HL-60 (cell line): Measurements from ENCODE around the gene NKAPD1.

Source experiments
- DNase-seq, 2 experiments: peaks; one replicate each; pipeline ENCODE4 v3.0.0-alpha.2; 2010 to 2020; ENCODE audit warnings: low read depth in 1 of 2, low spot score in 1 of 2
- H3K27ac ChIP-seq: fragments of 250-450 bp; sonication (Bioruptor Pico); replicated peaks from 2 replicates; pipeline ENCODE4 v1.5.1; 2020; ENCODE audit warnings: mild to moderate bottlenecking, moderate library complexity
- H3K27me3 ChIP-seq: fragments of 250-450 bp; sonication (Bioruptor Pico); 2 replicates; pipeline ENCODE4 v1.5.1; 2021; ENCODE audit warnings: mild to moderate bottlenecking, moderate library complexity; ENCODE audit not compliant: insufficient read depth, poor library complexity, severe bottlenecking
- H3K4me3 ChIP-seq: replicated peaks from 2 replicates; pipeline ENCODE4 v1.5.1; 2011; ENCODE audit warnings: mild to moderate bottlenecking, control low read depth, low read length; ENCODE audit not compliant: insufficient read depth
- CTCF ChIP-seq: IDR thresholded peaks from one replicate; pipeline ENCODE4 v1.5.1; 2011; ENCODE audit warnings: low read length, control low read depth, inconsistent platforms; ENCODE audit not compliant: insufficient read depth
- GABPA ChIP-seq: IDR thresholded peaks from 2 replicates; pipeline ENCODE4 v1.6.1; 2012; ENCODE audit warnings: low read depth
- POLR2AphosphoS5 ChIP-seq: IDR thresholded peaks from 2 replicates; pipeline ENCODE4 v1.6.1; 2012; ENCODE audit warnings: low read depth
- REST ChIP-seq: IDR thresholded peaks from 2 replicates; pipeline ENCODE4 v1.6.1; 2012; ENCODE audit warnings: low read depth; ENCODE audit not compliant: insufficient replicate concordance
- SPI1 ChIP-seq: IDR thresholded peaks from 2 replicates; pipeline ENCODE4 v1.6.1; 2012; ENCODE audit warnings: low read depth, mild to moderate bottlenecking, borderline replicate concordance

Gene NKAPD1

DNA sequence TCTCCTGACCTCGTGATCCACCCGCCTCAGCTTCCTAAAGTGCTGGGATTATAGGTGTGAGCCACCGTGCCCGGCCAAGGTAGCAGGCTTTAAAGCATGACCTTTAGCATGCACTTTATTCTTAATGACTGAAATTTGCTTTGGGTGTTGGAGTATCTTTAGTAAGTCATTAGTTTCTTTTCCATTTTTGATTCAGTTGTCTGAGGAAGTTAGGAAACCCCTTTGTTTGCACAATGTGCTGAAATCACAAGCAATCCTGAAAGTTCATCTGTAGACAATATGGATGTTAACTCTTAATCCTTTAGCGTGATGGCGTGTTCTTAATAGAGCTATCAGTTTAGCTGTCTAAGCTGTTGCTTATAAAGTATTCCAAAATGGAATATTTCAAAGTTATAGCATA, 29.3 kb downstream of the NKAPD1 start:
- Histone ChIP-seq H3K27me3 (no peaks in the 10 kb centered on the region), H3K4me3 (no peak overlapping the region), H3K27ac (peak overlapping the region; percentile 3)
- peak in 1 of 2 experiments; percentile 59 for DNase-seq
- TF ChIP-seq POLR2AphosphoS5 (no peak), GABPA (no peak), CTCF (no peak), SPI1 (no peak), REST (no peak)

- DNase-seq = no peak
- Histone ChIP-seq H3K4me3 (no peak overlapping the region), H3K27me3 (no peaks in the 10 kb centered on the region), H3K27ac (no peak overlapping the region)
- TF ChIP-seq REST (no peak), SPI1 (no peak), GABPA (no peak), CTCF (no peak), POLR2AphosphoS5 (no peak)
Measured at GRCh38 chr11:112106070-112106469, 32.0 kb downstream of the NKAPD1 start.

- no peak overlapping the region for H3K4me3 ChIP-seq
- no peak overlapping the region for H3K27ac ChIP-seq
- no peaks in the 10 kb centered on the region for H3K27me3 ChIP-seq
- TF ChIP-seq CTCF = peak; percentile 40
- TF ChIP-seq GABPA = no peak
- no peak for TF ChIP-seq POLR2AphosphoS5
- no peak for TF ChIP-seq SPI1
- no peak for TF ChIP-seq REST
- DNase-seq = peak; percentile 30 to 57
Measured at GRCh38 chr11:112113539-112114457, 39.7 kb downstream of the NKAPD1 start.
